GM19025 (cell line): ENCODE data around the gene CBFA2T2.
"Not testable (repeated sequence)": the region's sequence is repeated elsewhere in the genome, so short reads cannot be mapped to it uniquely, and the experiment has no call there.

Experiments
- ATAC-seq: cut with Tn5 transposase; IDR thresholded peaks from one replicate; pipeline ENCODE4 v1.9.1; 2021; ENCODE audit warnings: mild to moderate bottlenecking, low read depth, moderate library complexity; ENCODE audit not compliant: unreplicated experiment

Gene CBFA2T2

GRCh38 chr20:33606118-33606771 lies 116.3 kb downstream of the CBFA2T2 start:
- ATAC-seq: peak; percentile 70

GRCh38 chr20:33609504-33609903 lies 119.6 kb downstream of the CBFA2T2 start:
- ATAC-seq: no peak

GRCh38 chr20:33611106-33611505 lies 121.2 kb downstream of the CBFA2T2 start:
- ATAC-seq: no peak

- no peak for ATAC-seq
Measured at GRCh38 chr20:33612001-33612400, 122.1 kb downstream of the CBFA2T2 start.

GRCh38 chr20:33621717-33622400 lies 132.0 kb downstream of the CBFA2T2 start:
- no peak for ATAC-seq

- ATAC-seq: no peak
Measured at GRCh38 chr20:33622705-33623365, 132.9 kb downstream of the CBFA2T2 start.

GRCh38 chr20:33624399-33624798 lies 134.5 kb downstream of the CBFA2T2 start:
- no peak for ATAC-seq

- no peak for ATAC-seq
Measured at GRCh38 chr20:33626190-33626589, 136.3 kb downstream of the CBFA2T2 start.

GRCh38 chr20:33627577-33628216 lies 137.8 kb downstream of the CBFA2T2 start:
- ATAC-seq: no peak

- ATAC-seq: no peak
Measured at GRCh38 chr20:33629533-33629932, 139.6 kb downstream of the CBFA2T2 start.

- no peak for ATAC-seq
Measured at GRCh38 chr20:33629979-33630378, 140.1 kb downstream of the CBFA2T2 start.

- no peak for ATAC-seq
Measured at GRCh38 chr20:33630507-33630906, 140.6 kb downstream of the CBFA2T2 start.

GRCh38 chr20:33631910-33632309 lies 142.0 kb downstream of the CBFA2T2 start:
- ATAC-seq: not testable (repeated sequence)

GRCh38 chr20:33635341-33635740 lies 145.4 kb downstream of the CBFA2T2 start:
- ATAC-seq: no peak

- no peak for ATAC-seq
Measured at GRCh38 chr20:33636776-33637175, 146.9 kb downstream of the CBFA2T2 start.

GRCh38 chr20:33640287-33640686 lies 150.4 kb downstream of the CBFA2T2 start:
- ATAC-seq: no peak

GRCh38 chr20:33644313-33645071 lies 154.6 kb downstream of the CBFA2T2 start:
- no peak for ATAC-seq

- no peak for ATAC-seq
Measured at GRCh38 chr20:33645072-33645358, 155.1 kb downstream of the CBFA2T2 start.

GRCh38 chr20:33645396-33645795 lies 155.5 kb downstream of the CBFA2T2 start:
- no peak for ATAC-seq

GRCh38 chr20:33646191-33646590 lies 156.3 kb downstream of the CBFA2T2 start:
- no peak for ATAC-seq
